H1 (cell line): ENCODE results near the gene MAN1A2. TPM values are rescaled to one million over a fixed set of nuclear protein-coding genes. Genes with fewer than 3 reads are reported as not detected.
"Not testable (repeated sequence)": the region's sequence is repeated elsewhere in the genome, so short reads cannot be mapped to it uniquely, and the experiment has no call there.

Experiments used
- CTCF ChIA-PET: fragments of 300-600 bp; sonication (Branson Sonifier 250); formaldehyde crosslinking; loops from one replicate; lab custom pipeline; 2021; ENCODE audit not compliant: partially characterized antibody; lab: Charles Lee
- POLR2A ChIA-PET: fragments of 300-600 bp; sonication (Branson Sonifier 250); formaldehyde crosslinking; loops from one replicate; lab custom pipeline; 2021; ENCODE audit warnings: inconsistent platforms; ENCODE audit not compliant: partially characterized antibody; lab: Charles Lee
- DNase-seq, 2 experiments: peaks; one replicate each; pipeline versions ENCODE4 v3.0.0 to v3.0.0-alpha.2; 2010 to 2022; ENCODE audit warnings: low spot score in 2 of 2, low read depth in 1 of 2, mixed read lengths in 1 of 2
- FAIRE-seq: peaks from 2 replicates; lab custom pipeline; 2011; peaks lifted over from hg19 to GRCh38; lab: Jason Lieb, UNC
- H2AFZ ChIP-seq: 2 replicates; pipeline ENCODE4 v1.8.1; 2012; ENCODE audit warnings: low read length, inconsistent platforms
- H2AK5ac ChIP-seq: 2 replicates; pipeline ENCODE4 v1.6.1; 2013; ENCODE audit warnings: low read depth, low read length
- H2BK120ac ChIP-seq: replicated peaks from 2 replicates; pipeline ENCODE3; 2013; ENCODE audit warnings: low read depth, low read length, inconsistent platforms
- H2BK12ac ChIP-seq: 2 replicates; pipeline ENCODE4 v1.6.1; 2013; ENCODE audit warnings: low read depth, low read length
- H2BK15ac ChIP-seq: 2 replicates; pipeline ENCODE4 v1.6.1; 2013; ENCODE audit warnings: low read length
- H2BK20ac ChIP-seq: 2 replicates; pipeline ENCODE4 v1.6.1; 2013; ENCODE audit warnings: low read length
- H2BK5ac ChIP-seq: 2 replicates; pipeline ENCODE4 v1.6.1; 2013; ENCODE audit warnings: low read depth, low read length
- H3K14ac ChIP-seq: 2 replicates; pipeline ENCODE4 v1.6.1; 2013; ENCODE audit warnings: inconsistent platforms; ENCODE audit not compliant: insufficient read length
- H3K18ac ChIP-seq: 2 replicates; pipeline ENCODE4 v1.6.1; 2013; ENCODE audit warnings: low read length; ENCODE audit errors: extremely low read depth
- H3K23ac ChIP-seq: 2 replicates; pipeline ENCODE4 v1.6.1; 2013; ENCODE audit warnings: inconsistent platforms; ENCODE audit not compliant: insufficient read length
- H3K23me2 ChIP-seq: 2 replicates; pipeline ENCODE4 v1.6.1; 2013; ENCODE audit warnings: low read depth, low read length
- H3K27ac ChIP-seq: 2 replicates; pipeline ENCODE4 v1.6.1; 2011; ENCODE audit warnings: low read depth, low read length, inconsistent platforms
- H3K27me3 ChIP-seq, 4 experiments: replicated peaks in 1 of 4; 1 replicate in 1 of 4; 2 replicates in 3 of 4; pipeline versions ENCODE4 v1.6.1 to v1.8.1; 2011 to 2013; ENCODE audit warnings: low read length in 3 of 4, mild to moderate bottlenecking in 3 of 4, inconsistent platforms in 2 of 4, mixed read lengths in 2 of 4, moderate library complexity in 1 of 4; ENCODE audit not compliant: control insufficient read depth in 3 of 4, insufficient read depth in 3 of 4; ENCODE audit errors: extremely low read depth in 1 of 4
- H3K36me3 ChIP-seq, 4 experiments: 2 replicates each; pipeline versions ENCODE4 v1.6.1 to v1.8.1; 2011 to 2013; ENCODE audit warnings: mild to moderate bottlenecking in 4 of 4, low read length in 3 of 4, moderate library complexity in 2 of 4, control low read depth in 1 of 4, inconsistent platforms in 1 of 4; ENCODE audit not compliant: insufficient read depth in 4 of 4, control insufficient read depth in 2 of 4
- H3K4ac ChIP-seq: replicated peaks from 2 replicates; pipeline ENCODE3; 2013; ENCODE audit warnings: low read length, low read depth, mixed read lengths, inconsistent platforms; ENCODE audit not compliant: insufficient read length
- H3K4me1 ChIP-seq, 4 experiments: replicated peaks in 1 of 4; 1 replicate in 1 of 4; 2 replicates in 3 of 4; pipeline versions ENCODE4 v1.6.1 to v1.8.1; 2011 to 2013; ENCODE audit warnings: low read length in 3 of 4, inconsistent platforms in 2 of 4, mixed read lengths in 1 of 4; ENCODE audit not compliant: insufficient read depth in 4 of 4, control insufficient read depth in 3 of 4
- H3K4me2 ChIP-seq, 2 experiments: 2 replicates each; pipeline versions ENCODE4 v1.6.1 to v1.8.1; 2011 to 2013; ENCODE audit warnings: low read depth in 2 of 2, low read length in 2 of 2, control low read depth in 1 of 2, inconsistent platforms in 1 of 2, mild to moderate bottlenecking in 1 of 2; ENCODE audit not compliant: insufficient read depth in 1 of 2
- H3K4me3 ChIP-seq, 4 experiments: fragments of 200-600, 300-600 bp in 1 of 4; sonication (generic), shearing (Covaris generic), sonication (Bioruptor Twin) in 1 of 4; 2 replicates each; pipeline versions ENCODE4 v1.5.1 to v1.8.1; 2011 to 2016; ENCODE audit warnings: low read length in 4 of 4, low read depth in 3 of 4, control low read depth in 2 of 4, inconsistent platforms in 2 of 4, mild to moderate bottlenecking in 2 of 4, mixed read lengths in 1 of 4, moderate library complexity in 1 of 4; ENCODE audit not compliant: insufficient read depth in 2 of 4; ENCODE audit errors: extremely low read depth in 1 of 4
- H3K56ac ChIP-seq: replicated peaks from 2 replicates; pipeline ENCODE3; 2013; ENCODE audit warnings: low read depth, mild to moderate bottlenecking, mixed read lengths, low read length, inconsistent platforms; ENCODE audit not compliant: insufficient read length
- H3K79me1 ChIP-seq: 2 replicates; pipeline ENCODE4 v1.6.1; 2013; ENCODE audit warnings: low read depth, low read length, control low read depth
- H3K79me2 ChIP-seq, 2 experiments: 2 replicates each; pipeline versions ENCODE4 v1.6.1 to v1.8.1; 2012 to 2013; ENCODE audit warnings: low read length in 2 of 2, mild to moderate bottlenecking in 2 of 2, inconsistent platforms in 1 of 2; ENCODE audit not compliant: insufficient read depth in 2 of 2, control insufficient read depth in 1 of 2
- H3K9ac ChIP-seq, 4 experiments: replicated peaks in 1 of 4; 1 replicate in 1 of 4; 2 replicates in 3 of 4; pipeline versions ENCODE4 v1.6.1 to v1.8.1; 2011 to 2013; ENCODE audit warnings: low read depth in 3 of 4, low read length in 3 of 4, control low read depth in 2 of 4, mild to moderate bottlenecking in 2 of 4, moderate library complexity in 2 of 4, inconsistent platforms in 1 of 4; ENCODE audit errors: extremely low read depth in 1 of 4
- H3K9me3 ChIP-seq, 2 experiments: 2 replicates each; pipeline versions ENCODE4 v1.6.1 to v1.8.1; 2012 to 2013; ENCODE audit warnings: mild to moderate bottlenecking in 2 of 2, moderate library complexity in 2 of 2, control low read depth in 1 of 2, inconsistent platforms in 1 of 2, low read depth in 1 of 2, low read length in 1 of 2, mixed read lengths in 1 of 2; ENCODE audit not compliant: insufficient read depth in 2 of 2
- H4K20me1 ChIP-seq, 2 experiments: replicated peaks in 1 of 2; 2 replicates each; pipeline versions ENCODE3 to v1.8.1; 2011 to 2013; ENCODE audit warnings: inconsistent platforms in 2 of 2, low read length in 2 of 2, mild to moderate bottlenecking in 1 of 2; ENCODE audit not compliant: insufficient read depth in 2 of 2, control insufficient read depth in 1 of 2
- H4K5ac ChIP-seq: 2 replicates; pipeline ENCODE4 v1.6.1; 2013; ENCODE audit warnings: low read length, low read depth, mixed read lengths, inconsistent platforms; ENCODE audit not compliant: insufficient read length
- H4K8ac ChIP-seq: 2 replicates; pipeline ENCODE4 v1.8.0; 2013; ENCODE audit warnings: mild to moderate bottlenecking, moderate library complexity, low read length, inconsistent platforms; ENCODE audit not compliant: insufficient read depth; ENCODE audit errors: extremely low read depth
- H4K91ac ChIP-seq: replicated peaks from 2 replicates; pipeline ENCODE3; 2013; ENCODE audit warnings: low read length, mixed read lengths, inconsistent platforms; ENCODE audit not compliant: insufficient read length
- WGBS, 2 experiments: shearing (Covaris generic) in 1 of 2; methylation state at CpG; one replicate each; pipeline versions ENCODE4 v1.1.6 to v1.1.7; 2013 to 2015; ENCODE audit warnings: low lambda C conversion rate in 2 of 2, mixed read lengths in 2 of 2, inconsistent platforms in 1 of 2, low coverage in 1 of 2, missing lambda C conversion rate in 1 of 2; ENCODE audit not compliant: insufficient replicate concordance in 2 of 2, insufficient coverage in 1 of 2, insufficient read length in 1 of 2; ENCODE audit errors: extremely low coverage in 1 of 2, missing lambda C conversion rate in 1 of 2; 5-methylcytosine and 5-hydroxymethylcytosine counted together
- polyA plus RNA-seq, 7 experiments: library from polyadenylated mRNA; depleted of rRNA in 3 of 7; stranded (reverse) in 5 of 7; unstranded in 2 of 7; fragments of >200 nt in 5 of 7; fragments of 200-250 nt in 2 of 7; gene quantifications; 1 replicate in 5 of 7; 2 replicates in 1 of 7; 4 replicates in 1 of 7; pipeline versions ENCODE4 v1.2.1 to v1.2.3, GENCODE V29; 2011 to 2013; ENCODE audit warnings: missing spikeins in 2 of 7, mixed read lengths in 2 of 7
- total RNA-seq: library from RNA; stranded (reverse); fragmentation: NEBNext Ultra II Directional; extraction: Animal tissue kit (Norgen Biotek cat#: 25700); gene quantifications from 2 replicates; pipeline ENCODE4 v1.2.1, GENCODE V29; 2021

Gene MAN1A2
- total and polyA plus RNA-seq, 2 of the 8 experiments (the other 6 are each of a cell fraction or from before 2014, with no cell fraction given), result 5.5 to 18.8 TPM

DNA sequence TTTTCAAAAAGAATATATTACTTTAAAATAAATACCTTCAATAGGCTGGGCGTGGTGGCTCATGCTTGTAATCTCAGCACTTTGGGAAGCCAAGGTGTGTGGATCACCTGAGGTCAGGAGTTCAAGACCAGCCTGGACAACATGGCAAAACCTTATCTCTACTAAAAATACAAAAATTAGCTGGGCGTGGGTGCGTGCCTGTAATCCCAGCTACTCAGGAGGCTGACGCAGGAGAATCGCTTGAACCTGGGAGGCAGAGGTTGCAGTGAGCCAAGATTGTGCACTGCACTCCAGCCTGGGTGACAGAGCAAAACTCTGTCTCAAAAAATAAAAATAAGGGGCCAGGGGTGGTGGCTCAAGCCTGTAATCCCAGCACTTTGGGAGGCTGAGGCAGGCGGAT lies 41.2 kb upstream of the MAN1A2 start:
- H2BK15ac ChIP-seq, H3K4me2 ChIP-seq, H3K36me3 ChIP-seq, H4K91ac ChIP-seq, POLR2A ChIA-PET, H4K5ac ChIP-seq, H2AK5ac ChIP-seq, H2BK20ac ChIP-seq, H3K4me3 ChIP-seq, H3K23ac ChIP-seq, H3K4me1 ChIP-seq, H2BK12ac ChIP-seq, DNase-seq, H3K9me3 ChIP-seq, H3K18ac ChIP-seq, H3K27me3 ChIP-seq, FAIRE-seq, H3K79me1 ChIP-seq, H4K20me1 ChIP-seq, H3K9ac ChIP-seq, H2AFZ ChIP-seq, H3K23me2 ChIP-seq, H2BK120ac ChIP-seq, H3K4ac ChIP-seq, H3K56ac ChIP-seq, H3K79me2 ChIP-seq, H3K14ac ChIP-seq, H3K27ac ChIP-seq, H2BK5ac ChIP-seq, H4K8ac ChIP-seq: not testable (repeated sequence)
- CTCF ChIA-PET, result interaction anchor here (1.0 kb wide), 1 partner anchor 16 kb away, joined by 3 read pairs; no protein-coding TSS in a partner anchor
- 97% methylated on average over 6 of the region's 6 CpGs; no CpG with 5 or more reads in 1 of the 2 experiments for WGBS, 2 experiments
